Stimulated activated CD8-positive, alpha-beta memory T cell treated with anti-CD3 and anti-CD28 coated beads, Interleukin-12 subunit alpha, Interleukin-12 subunit beta, amount 100 ng/mL, for 4 hours (primary cell): Measurements from ENCODE around the gene MKRN1.
"Not testable (repeated sequence)": the region's sequence is repeated elsewhere in the genome, so short reads cannot be mapped to it uniquely, and the experiment has no call there.

ENCODE experiments used
- DNase-seq: peaks from one replicate; pipeline ENCODE4 v3.0.0-alpha.2; 2020; ENCODE audit warnings: low read depth

Gene MKRN1, protein sequence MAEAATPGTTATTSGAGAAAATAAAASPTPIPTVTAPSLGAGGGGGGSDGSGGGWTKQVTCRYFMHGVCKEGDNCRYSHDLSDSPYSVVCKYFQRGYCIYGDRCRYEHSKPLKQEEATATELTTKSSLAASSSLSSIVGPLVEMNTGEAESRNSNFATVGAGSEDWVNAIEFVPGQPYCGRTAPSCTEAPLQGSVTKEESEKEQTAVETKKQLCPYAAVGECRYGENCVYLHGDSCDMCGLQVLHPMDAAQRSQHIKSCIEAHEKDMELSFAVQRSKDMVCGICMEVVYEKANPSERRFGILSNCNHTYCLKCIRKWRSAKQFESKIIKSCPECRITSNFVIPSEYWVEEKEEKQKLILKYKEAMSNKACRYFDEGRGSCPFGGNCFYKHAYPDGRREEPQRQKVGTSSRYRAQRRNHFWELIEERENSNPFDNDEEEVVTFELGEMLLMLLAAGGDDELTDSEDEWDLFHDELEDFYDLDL

DNA sequence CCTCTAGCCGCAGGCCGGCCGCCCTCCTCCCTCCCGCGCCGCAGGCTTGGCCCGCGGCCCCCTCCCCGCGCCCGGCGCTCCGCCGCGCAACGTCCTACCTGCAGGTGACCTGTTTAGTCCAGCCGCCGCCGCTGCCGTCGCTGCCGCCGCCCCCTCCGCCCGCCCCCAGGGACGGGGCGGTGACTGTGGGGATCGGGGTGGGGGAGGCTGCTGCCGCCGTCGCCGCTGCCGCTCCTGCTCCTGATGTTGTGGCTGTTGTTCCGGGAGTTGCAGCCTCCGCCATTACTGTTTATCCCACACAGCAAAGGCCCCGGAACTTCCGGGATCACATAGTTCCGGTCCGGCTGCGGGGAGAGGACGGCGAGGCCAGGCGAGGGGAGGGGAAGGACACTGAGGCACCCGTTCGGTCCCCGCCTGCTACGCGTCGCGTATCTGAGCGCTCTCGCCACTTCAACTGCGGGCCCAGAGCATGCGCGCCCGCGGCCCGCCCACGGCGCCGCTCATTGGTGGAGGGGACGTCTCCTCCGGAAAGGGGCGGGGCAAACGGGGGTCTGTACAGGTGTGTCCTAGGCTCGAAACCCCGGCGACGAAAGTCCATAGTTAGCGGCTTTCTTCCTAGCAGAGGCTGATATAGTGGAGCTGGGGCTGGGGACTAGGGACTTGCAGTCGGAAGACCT lies at the start of gene MKRN1:
Gene MKRN1 (minus strand): TSS at position 444 of the 677 bp plus-strand sequence. CDS start 161 bp downstream, at position 283.
- DNase-seq = peak; percentile 89

DNA sequence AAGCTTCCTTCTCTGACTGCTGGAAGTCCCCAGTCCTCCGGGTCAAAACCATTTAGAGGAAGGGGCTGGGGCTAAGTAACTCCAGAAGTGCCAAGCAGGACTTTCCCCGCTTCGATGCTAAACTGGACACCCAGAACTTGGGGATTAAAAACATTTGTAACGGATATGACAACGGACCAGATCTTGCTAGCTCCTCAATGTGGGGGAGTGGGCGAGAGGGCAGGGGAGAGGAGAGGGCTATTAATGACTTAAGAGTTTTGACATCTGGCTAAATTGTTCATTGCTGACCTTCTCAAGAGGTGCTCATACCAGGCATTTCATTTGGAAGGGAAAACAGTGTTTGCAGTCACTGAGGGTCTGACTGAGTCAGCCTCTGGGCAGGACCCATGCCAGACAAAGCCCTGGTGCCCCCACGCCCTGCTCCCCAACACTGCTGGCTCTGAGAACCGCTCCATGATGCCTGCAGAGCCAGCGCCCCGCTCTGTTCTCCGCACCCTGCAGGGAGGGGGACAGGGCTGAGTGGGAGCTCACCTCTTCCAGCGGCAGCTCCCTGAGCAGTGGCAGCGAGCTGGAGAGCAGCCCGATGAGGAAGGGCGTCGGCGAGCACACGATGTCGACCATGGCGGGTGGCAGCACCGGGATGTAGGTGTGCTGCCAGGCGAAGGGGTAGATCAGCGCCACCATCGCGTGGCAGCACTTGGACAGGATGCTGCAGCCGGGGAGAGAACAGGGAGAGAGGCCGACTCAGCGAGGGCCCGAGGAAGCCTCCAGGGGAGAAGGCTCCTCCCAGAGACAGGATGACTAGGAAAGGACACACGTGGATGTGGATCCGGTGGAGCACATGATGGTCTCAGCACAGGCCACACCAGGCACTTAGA lies 47.7 kb upstream of the MKRN1 start:
- DNase-seq = no peak

DNA sequence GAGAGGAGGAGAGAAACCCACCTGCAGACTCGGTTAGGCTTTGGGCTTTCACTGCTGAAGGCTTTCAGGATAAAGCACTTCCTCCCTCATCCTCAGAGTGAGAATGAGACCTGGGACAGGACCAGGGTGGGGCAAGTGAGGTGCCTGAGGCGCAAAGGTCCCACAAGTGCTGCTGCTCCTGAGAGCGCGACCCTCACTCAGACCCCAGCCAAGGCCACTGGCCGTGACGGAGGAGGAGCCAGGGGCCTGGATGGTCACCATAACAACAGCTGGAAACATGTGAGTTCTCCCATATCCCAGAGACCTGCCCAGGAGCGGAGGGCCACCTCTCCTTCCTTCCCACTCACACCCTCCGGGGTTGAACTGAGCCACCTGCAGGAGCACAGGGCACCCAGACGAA lies 46.9 kb upstream of the MKRN1 start:
- DNase-seq = no peak

DNA sequence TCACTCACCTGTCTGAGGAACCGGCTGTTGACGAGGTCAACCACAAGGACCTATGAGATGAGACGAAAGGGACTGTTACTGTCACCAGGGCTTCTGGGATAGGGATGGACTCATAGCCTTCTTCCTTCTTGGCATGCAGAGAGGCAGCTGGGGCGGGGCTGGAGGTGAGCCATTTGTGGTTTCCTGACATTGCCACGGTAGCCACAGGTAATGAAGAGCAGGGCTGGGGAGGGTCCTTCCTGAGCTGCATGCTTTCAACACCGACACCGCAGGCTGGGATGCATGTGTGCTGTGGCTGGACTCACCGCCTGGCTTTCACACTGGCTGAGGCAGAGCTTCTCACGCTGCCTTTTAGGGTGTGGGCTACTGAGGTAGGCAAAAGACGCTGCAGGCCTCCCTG lies 46.4 kb upstream of the MKRN1 start:
- no peak for DNase-seq

DNA sequence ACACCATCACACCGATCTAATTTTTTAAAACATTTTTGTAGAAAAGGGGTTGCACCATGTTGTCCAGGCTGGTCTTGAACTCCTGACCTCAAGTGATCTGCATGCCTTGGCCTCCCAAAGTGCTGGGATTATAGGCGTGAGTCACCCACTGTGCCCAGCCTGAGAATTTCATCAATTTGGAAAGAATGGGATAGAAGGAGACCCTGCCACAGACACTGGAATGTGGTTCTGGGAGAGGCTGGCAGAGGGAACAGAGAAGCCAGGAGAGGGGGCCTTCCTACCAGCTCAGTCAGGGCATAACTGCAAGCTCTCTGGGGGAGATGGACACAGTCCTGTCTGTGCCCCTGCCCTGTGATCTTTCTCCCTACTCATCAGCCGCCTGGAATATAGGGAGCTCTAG lies 42.1 kb upstream of the MKRN1 start:
- no peak for DNase-seq

DNA sequence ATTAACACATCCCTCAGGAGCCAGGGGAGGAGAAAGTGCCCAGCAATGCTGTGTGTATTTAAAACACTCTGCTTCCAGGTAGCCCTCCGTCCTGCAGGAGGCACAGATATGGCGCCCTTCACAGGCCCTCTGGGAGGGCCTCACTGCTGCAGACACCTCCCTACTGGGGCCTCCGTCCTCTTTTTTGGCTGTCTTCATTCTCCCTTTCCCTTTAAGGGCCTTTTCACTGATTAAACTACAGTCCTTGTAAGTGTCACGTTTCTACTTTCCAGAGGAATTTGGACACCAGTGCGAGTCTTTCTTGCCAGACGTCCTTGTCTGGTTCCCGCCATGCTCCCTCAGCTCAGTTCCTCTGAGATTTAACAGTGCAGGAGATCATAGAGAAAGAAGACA lies 39.7 kb upstream of the MKRN1 start:
- DNase-seq = no peak

DNA sequence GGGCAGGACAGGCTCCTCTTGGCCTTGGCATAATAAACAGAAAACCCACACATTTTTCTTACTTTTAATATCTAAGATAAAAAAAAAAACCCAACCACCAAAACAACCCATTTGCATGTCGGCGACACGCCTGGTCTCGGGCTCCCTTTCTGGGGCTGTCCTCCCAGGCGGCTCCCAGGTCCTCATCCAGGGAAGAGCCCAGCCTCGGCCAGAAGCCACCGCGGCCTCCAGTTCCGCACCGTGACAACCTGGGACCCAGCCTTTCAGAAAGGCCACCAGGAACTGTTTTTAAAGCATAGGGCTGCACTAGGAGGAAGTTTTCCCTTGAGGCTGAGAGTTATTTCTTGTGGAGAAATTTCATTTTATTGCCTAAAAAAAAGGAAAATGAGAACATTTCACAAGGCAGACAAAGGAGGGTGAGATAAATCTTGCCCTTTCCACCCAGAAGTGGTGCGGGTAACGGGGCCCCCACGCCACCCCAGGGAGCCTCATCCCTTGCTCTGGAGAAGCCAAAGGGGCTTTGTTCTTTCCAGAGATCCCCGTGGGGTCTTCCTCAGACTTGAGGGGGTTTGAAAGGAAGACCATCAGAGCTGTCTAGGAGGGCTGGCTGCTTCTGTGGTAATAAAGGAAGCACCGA lies 39.2 kb upstream of the MKRN1 start:
- no peak for DNase-seq

DNA sequence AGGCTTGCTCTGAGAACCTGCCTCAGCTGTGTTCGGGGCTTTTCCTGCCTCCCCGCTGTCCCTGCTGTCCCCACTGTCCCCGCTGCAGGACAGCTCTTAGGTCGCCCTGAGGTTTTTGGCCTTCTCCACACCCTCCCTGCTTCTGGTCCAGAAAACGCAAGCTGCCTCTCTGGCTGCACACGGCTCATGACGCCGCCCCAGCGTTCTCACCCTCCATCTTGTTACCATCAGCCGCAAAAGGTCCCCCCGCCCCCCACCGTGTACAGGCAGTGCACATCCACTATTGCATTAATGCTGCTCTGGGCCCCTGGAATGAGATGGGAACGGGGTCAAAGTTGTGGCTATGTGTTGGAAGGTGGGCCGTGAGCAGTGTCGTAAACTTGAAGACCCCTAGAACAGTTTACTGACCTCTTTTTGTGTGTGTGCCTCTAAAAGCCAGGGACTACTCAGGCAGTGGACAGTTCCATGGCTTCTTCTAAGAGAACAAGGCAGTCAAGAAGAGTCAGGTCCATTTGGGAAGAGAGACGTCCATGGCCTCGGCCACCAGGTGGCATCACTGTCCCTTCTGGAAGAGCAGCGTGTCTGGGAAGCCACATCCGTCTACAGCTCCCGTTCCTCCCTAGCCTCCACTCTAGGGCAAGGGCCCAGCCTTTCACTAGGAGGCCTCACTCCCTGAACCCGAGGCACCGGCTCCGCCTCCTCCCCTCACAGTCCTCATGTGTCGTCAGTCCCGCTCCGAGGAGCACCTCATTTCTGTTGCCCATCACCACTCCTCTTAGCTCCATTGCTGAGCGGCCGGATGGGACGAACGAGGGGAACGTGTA lies 38.5 kb upstream of the MKRN1 start:
- DNase-seq = peak; percentile 34

DNA sequence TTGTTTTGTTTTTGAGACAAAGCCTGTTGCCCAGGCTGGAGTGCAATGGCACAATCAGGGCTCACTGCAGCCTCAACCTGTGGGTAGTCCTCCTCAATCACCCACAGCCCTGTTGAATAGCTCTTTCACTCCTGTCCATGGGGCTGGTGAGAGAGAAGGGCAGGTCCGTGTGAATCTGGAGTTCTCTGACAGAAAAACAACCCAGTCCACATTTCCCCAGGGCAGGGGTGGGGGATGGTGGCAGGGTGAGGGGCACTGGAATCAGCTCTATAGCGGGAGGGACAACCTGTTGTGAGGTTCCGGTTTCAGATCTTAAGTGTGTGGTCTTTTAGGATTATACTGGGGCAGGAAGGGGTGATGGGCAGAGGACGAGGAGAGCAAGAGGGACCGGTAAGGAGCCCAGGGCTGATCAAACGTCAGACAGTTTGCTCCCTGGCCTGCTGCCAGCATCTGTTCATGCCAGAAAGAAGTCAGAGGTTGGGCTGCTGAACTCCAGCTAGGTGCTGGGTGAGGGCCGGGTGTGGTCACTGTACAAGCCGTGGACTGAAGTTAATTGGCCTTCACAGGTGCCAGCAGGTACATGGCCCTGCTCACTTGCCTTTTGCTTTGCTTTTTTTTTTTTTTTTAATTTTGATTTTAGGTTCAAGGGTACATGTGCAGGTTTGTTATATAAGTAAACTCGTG lies 33.2 kb upstream of the MKRN1 start:
- no peak for DNase-seq

DNA sequence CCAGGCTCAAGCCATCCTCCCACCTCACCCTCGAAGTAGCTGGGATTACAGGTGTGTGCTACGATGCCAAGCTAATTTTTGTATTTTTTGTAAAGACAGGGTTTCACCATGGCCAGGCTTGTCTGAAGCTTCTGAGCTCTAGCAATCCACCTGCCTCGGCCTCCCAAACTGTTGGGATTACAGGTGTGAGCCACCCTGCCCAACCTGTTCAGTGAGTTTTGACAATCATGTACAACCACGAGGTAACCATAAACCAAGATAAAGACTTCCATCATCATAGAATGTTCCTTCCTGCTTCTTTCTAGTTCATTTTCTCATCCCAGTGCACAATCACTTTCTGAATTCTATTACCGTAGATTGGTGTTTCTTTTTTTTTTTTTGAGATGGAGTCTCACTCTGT lies 30.5 kb upstream of the MKRN1 start:
- DNase-seq = no peak

DNA sequence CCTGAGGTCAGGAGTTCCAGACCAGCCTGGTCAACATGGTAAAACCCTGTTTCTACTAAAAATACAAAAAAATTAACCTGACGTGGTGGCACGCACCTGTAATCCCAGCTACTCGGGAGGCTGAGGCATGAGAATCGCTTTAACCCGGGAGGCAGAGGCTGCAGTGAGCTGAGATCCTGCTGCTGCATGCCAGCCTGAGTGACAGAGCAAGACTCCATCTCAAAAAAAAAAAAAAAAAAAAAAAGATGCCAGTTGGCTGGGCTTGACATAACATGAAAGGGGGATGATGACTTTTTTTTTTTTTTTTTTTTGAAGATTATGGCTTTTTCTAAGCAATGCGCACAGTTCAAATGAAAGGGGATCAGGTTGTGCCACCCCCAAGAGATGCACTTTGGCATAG lies 28.3 kb upstream of the MKRN1 start:
- not testable (repeated sequence) for DNase-seq

DNA sequence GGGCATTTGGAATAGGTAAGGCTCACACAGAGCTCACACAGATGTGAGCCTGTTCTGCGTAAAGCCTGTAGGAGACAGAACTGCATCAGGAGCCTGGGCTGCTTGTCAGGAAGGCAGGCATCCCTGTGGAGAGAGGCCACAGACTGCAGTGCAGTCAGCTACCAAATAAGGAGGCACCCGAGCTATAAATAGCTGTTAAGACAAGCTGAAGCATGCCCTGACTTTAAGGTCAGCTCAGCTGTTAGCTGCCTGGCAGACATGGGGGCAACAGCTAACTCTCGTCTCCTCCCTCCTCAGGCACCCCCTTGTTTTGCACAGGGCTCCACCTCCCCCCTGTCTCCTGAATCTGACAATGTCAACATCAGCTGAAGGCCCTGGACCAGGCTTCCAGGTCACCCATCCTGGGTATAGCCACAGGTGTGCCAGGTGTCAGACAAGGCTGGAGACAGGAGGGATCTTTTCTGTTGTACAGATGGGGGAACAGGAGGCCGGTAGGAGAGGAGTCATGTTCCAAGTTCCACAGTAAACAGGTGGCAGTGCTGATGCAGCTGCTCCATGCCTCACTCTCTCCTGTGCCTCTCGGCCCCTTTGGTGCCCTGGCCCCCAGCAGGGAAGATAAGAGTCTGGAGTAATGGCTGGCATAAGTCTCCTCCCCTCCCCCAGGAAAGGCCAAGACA lies 27.6 kb upstream of the MKRN1 start:
- no peak for DNase-seq

DNA sequence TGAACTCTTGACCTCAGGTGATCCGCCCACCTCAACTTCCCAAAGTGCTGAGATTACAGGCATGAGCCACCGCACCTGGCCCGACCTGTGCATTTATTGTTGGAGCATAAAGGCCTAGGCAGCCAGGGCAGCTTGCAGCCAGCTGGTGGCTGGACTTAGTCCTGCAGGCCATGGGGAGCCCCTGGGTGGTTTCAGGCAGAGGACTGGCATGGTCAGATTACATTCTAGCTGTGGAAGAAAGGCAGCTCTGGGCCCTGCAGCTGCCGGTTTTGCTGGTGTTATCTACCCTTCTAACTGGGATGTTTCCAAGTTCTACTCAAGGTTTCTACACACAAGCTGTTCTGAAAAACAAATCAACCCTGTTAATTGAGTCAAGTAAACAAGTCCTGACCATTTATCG lies 22.7 kb upstream of the MKRN1 start:
- DNase-seq = no peak

DNA sequence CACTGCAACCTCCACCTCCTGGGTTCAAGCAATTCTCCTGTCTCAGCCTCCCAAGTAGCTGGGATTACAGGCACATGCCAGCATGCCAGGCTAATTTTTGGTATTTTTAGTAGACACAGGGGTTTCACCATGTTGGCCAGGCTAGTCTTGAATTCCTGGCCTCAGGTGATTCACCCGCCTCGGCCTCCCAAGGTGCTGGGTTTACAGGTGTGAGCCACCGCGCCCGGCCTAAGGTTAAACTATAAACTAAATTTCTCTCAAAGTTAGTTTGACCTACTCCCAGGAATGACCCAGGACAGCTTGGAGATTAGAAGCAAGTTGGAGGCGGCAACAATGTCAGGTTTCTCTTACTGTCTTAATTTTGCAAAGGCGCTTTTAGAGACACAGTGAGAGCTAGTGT lies 18.5 kb upstream of the MKRN1 start:
- DNase-seq = not testable (repeated sequence)

DNA sequence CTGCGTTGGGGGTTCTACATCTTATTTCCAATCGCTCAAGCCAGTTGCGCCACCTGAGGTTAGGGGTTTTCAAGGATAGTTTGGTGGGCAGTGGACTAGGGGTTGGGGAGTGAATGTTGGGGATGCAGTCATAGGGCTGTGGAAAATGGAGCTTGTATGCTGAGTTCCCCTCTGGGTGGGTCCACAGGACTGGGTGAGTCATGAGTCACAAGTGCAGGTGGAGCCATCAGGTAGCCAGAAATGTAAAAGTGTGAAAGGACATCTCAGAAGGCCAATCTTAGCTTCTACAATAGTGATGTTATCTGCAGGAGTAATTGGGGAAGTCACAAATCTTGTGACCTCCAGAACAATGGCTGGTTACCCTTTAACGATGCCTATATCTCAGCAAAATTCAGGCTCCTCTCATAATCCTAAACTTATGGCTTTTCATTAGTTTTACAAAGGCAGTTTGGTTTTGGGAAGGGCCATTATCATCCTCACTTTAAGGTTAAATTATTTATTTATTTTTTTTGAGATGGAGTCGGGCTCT lies 18.0 kb upstream of the MKRN1 start:
- DNase-seq = no peak

DNA sequence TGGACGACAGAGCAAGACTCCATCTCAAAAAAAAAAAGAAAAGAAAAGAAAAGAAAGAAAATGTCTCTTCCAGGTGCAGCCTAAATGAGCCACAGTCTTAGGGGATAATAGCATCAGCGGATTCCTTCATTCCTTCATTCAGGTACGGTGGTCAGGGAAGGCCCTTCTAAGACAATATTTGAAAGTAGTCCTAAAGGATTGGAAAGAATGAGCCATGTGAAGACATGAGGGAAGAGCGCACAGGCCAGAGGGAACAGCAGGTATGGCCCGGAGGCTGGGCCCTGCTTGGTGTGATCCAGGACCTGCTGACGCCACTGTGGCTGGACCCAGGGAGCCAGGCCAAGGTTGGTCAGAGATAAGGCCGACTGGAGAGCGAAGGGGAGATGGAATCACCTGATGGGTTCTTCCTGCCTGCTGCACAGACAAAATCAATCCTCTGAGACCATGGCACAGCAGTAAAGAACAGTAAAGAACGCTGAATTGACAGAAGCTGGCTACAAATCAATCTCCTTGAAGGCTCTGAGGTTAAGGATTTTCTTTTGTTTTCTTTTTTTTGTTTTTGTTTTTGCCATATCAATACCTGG lies 16.3 kb upstream of the MKRN1 start:
- no peak for DNase-seq

DNA sequence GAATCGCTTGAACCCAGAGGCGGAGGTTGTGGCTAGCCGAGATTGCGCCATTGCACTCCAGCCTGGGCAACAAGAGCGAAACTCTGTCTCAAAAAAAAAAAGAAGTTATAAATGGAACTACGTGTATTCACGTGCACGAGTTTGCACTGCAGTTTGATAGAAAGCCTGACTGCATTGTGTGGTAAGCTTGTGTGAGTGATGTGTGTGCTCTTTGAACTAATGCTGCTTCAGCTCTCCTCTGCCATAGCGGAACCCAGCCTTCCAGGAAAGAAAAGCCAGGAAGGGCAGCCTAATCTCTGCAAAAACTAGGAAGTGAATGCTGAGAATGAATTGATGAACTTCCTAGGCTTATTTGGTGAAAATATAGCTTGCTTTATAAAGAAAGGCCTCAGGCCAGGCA lies 15.6 kb upstream of the MKRN1 start:
- DNase-seq = no peak

DNA sequence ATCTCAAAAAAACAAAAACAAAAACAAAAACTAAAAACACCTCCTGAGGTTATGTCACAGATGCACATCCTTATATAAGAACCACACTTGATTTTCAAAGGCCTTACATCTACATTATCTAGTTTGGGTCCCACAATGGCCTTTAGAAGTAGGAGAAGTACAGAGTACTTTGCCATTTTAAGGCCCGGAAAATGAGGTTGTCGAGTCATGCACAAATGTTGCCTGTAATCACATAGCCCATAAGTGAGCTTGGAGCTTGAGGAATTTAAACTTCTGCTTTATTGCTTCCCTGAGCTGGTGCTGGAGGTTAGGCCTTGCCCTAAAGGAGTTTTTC lies 9.7 kb upstream of the MKRN1 start:
- DNase-seq = no peak

DNA sequence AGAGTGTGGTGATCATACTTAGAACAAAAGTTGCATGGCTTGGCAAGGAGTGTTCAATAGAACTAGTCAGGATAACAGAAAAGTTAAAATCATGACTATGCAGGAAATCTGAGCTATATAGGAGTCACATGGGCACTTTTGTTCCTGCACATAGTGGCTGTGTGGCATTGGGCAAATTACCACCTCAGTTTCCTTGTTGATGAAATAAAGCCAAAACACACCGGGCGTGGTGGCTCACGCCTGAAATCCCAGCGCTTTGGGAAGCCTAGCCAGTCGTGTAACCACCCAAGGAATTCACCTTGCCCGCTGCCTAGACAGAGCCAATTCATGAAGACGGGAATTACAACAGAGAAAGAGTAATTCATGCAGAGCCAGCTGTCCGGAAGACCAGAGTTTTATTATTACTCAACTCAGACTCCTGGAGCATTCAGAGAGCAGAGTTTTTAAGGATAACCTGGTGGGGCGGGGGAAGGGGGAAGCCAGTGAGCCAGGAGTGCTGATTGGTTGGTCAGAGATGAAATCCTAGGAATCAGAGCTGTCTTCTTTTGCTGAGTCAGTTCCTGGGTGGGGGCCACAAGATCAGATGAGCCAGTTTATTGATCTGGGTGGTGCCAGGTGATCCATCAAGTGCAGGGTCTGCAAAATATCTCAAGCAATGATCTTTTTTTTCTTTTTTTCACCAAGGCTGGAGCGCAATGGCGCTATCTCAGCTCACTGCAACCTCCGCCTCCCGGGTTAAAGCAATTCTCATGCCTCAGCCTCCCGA lies 6.4 kb upstream of the MKRN1 start:
- no peak for DNase-seq
